ENCODE results near the gene ATP6V1B1. TPM values are rescaled to one million over a fixed set of nuclear protein-coding genes. Genes with fewer than 3 reads are reported as not detected.

ATP6V1B1 gene
- total and polyA plus RNA-seq, 2 of the 13 experiments (the other 11 are each of a cell fraction or from before 2014, with no cell fraction given) = 0.58 to 1.6 TPM

GRCh38 chr2:70991142-70991541 lies 55.4 kb downstream of the ATP6V1B1 start:
- Histone ChIP-seq H4K20me1 (ENCODE audit: insufficient read depth, low read length) (peaks cover 8% of the 10 kb centered on the region), H2AFZ (ENCODE audit: low read length) (no peak overlapping the region), H3K27ac (ENCODE audit: extremely low read length, insufficient read depth, low read length) (no peak overlapping the region), H3K9me3 (ENCODE audit: low read length) (no peaks in the 10 kb centered on the region), H3K4me1 (ENCODE audit: insufficient read depth, low read length) (peaks cover 21% of the 10 kb centered on the region), H3K79me2 (ENCODE audit: insufficient read depth, low read length) (peaks cover 19% of the 10 kb centered on the region), H3K4me3 (replicated peaks in 1 of 3; ENCODE audit: insufficient read depth in 1 of 3, low read depth in 2 of 3, low read length in 3 of 3) (no peak overlapping the region), H3K9ac (ENCODE audit: insufficient read depth, low read depth, low read length) (no peak overlapping the region), H3K4me2 (ENCODE audit: low read depth, low read length) (no peak overlapping the region), H3K27me3 (ENCODE audit: control insufficient read depth in 1 of 2, insufficient read depth in 2 of 2, low read length in 2 of 2) (no peaks in the 10 kb centered on the region; a peak in 1 of 5 replicates), H3K36me3 (replicated peaks in 1 of 2; ENCODE audit: control insufficient read depth in 1 of 2, insufficient read depth in 2 of 2, low read length in 2 of 2) (peaks cover 39 to 47% of the 10 kb centered on the region in 2 experiments)
- ChIA-PET CTCF (ENCODE audit: low intra/inter-chr PET ratio, low total read pairs) (no interaction called here), POLR2A (no interaction called here)
- no peak for DNase-seq (ENCODE audit: low spot score)
- 92% methylated on average over 4 of the region's 5 CpGs for WGBS (ENCODE audit: low lambda C conversion rate)
- ATAC-seq = no peak
- intact Hi-C loops (cut with micrococcal nuclease; ENCODE audit: unreplicated experiment) = no loop called here
- no peak for FAIRE-seq
- no TSS peak for BruUV-seq (replicated peaks)
- in situ Hi-C loops (cut with HindIII; ENCODE audit: extremely low pct_ligation_motif_present, low pct_unique_long_range_greater_than_20kb) = no loop called here
- TF ChIP-seq ZNF704 (CRISPR knock-in tag; IDR thresholded peaks at IDR 0.05; ENCODE audit: borderline replicate concordance) = no peak
- no peak for TF ChIP-seq GABPB1 (CRISPR knock-in tag; IDR thresholded peaks at IDR 0.05)
- TF ChIP-seq ZFP41 (CRISPR knock-in tag; IDR thresholded peaks at IDR 0.05; ENCODE audit: borderline replicate concordance) = no peak
- no peak for TF ChIP-seq HOXA9 (CRISPR knock-in tag; IDR thresholded peaks at IDR 0.05; ENCODE audit: borderline replicate concordance)
- no peak for TF ChIP-seq ZIK1 (CRISPR knock-in tag; IDR thresholded peaks at IDR 0.05; ENCODE audit: borderline replicate concordance, low read depth)
- TF ChIP-seq KLF6 (CRISPR knock-in tag; IDR thresholded peaks at IDR 0.05) = no peak
- no peak for TF ChIP-seq DRAP1 (CRISPR knock-in tag; IDR thresholded peaks at IDR 0.05)
- no peak for TF ChIP-seq TCF7L2 (IDR thresholded peaks at IDR 0.05; ENCODE audit: low read depth, low read length)
- no peak for TF ChIP-seq ZNF382 (CRISPR knock-in tag; IDR thresholded peaks at IDR 0.05; ENCODE audit: borderline replicate concordance)
- TF ChIP-seq ARID4A (CRISPR knock-in tag; IDR thresholded peaks at IDR 0.05; ENCODE audit: borderline replicate concordance) = no peak
- TF ChIP-seq ZNF574 (CRISPR knock-in tag; IDR thresholded peaks at IDR 0.05) = no peak
- no peak for TF ChIP-seq RBM22 (optimal IDR thresholded peaks at IDR 0.05; ENCODE audit: low read length)
- no peak for TF ChIP-seq ZNF776 (CRISPR knock-in tag; IDR thresholded peaks at IDR 0.05)

Data from HepG2 (cell line).